Chondrocyte (in vitro differentiated cells): Measurements from ENCODE around the gene RER1. TPM values are rescaled to one million over a fixed set of nuclear protein-coding genes. Genes with fewer than 3 reads are reported as not detected.

Source experiments
- DNase-seq: peaks from one replicate; pipeline ENCODE4 v3.0.0; 2021; ENCODE audit warnings: mixed read lengths, low spot score
- H3K27ac Mint-ChIP-seq: one replicate; pipeline ENCODE4 v1.8.0; 2021; ENCODE audit warnings: mild to moderate bottlenecking, moderate library complexity, mixed read lengths; ENCODE audit not compliant: unreplicated experiment
- H3K27me3 Mint-ChIP-seq: 2 replicates; pipeline ENCODE4 v1.8.0; 2021; ENCODE audit warnings: low read depth, mixed read lengths
- H3K36me3 Mint-ChIP-seq: 2 replicates; pipeline ENCODE4 v1.8.0; 2021; ENCODE audit warnings: low read depth, mixed read lengths
- H3K4me1 Mint-ChIP-seq: 2 replicates; pipeline ENCODE4 v1.8.0; 2021; ENCODE audit warnings: low read depth, mild to moderate bottlenecking, mixed read lengths
- H3K4me3 Mint-ChIP-seq: one replicate; pipeline ENCODE4 v1.8.0; 2021; ENCODE audit warnings: mild to moderate bottlenecking, moderate library complexity, mixed read lengths; ENCODE audit not compliant: unreplicated experiment
- H3K9me3 Mint-ChIP-seq: 2 replicates; pipeline ENCODE4 v1.8.0; 2021; ENCODE audit warnings: low read depth, mixed read lengths
- CTCF ChIP-seq: fragments of 200-600 bp; sonication (generic); IDR thresholded peaks from 2 replicates; pipeline ENCODE4 v1.5.0; 2021; ENCODE audit warnings: antibody characterized with exemption, mild to moderate bottlenecking, moderate library complexity
- total RNA-seq: library from RNA; stranded (reverse); gene quantifications from 3 replicates; pipeline ENCODE4 v1.2.1, GENCODE V29; 2021

RER1 gene
- total RNA-seq, 1 donor from 2014 or later: 158 TPM

- H3K9me3 Mint-ChIP-seq: no peaks in the 10 kb centered on the region
- no peaks in the 10 kb centered on the region for H3K36me3 Mint-ChIP-seq
- H3K27ac Mint-ChIP-seq: no peak overlapping the region
- H3K4me3 Mint-ChIP-seq: no peak overlapping the region
- DNase-seq: no peak
- TF ChIP-seq CTCF: no peak
- H3K27me3 Mint-ChIP-seq: no peaks in the 10 kb centered on the region
- H3K4me1 Mint-ChIP-seq: peaks cover 8% of the 10 kb centered on the region
Measured at GRCh38 chr1:2344744-2345296, 46.8 kb upstream of the RER1 start.

- H3K27me3 Mint-ChIP-seq: no peaks in the 10 kb centered on the region
- H3K4me3 Mint-ChIP-seq: no peak overlapping the region
- H3K27ac Mint-ChIP-seq: no peak overlapping the region
- no peaks in the 10 kb centered on the region for H3K36me3 Mint-ChIP-seq
- TF ChIP-seq CTCF: no peak
- peak; percentile 89 for DNase-seq
- H3K4me1 Mint-ChIP-seq: peaks cover 8% of the 10 kb centered on the region
- H3K9me3 Mint-ChIP-seq: no peaks in the 10 kb centered on the region
Measured at GRCh38 chr1:2345297-2346075, 46.2 kb upstream of the RER1 start.

GRCh38 chr1:2346691-2347408 is 44.8 kb upstream of the RER1 start:
- H3K27me3 Mint-ChIP-seq: no peaks in the 10 kb centered on the region
- H3K27ac Mint-ChIP-seq: no peak overlapping the region
- DNase-seq: no peak
- H3K4me1 Mint-ChIP-seq: peaks cover 8% of the 10 kb centered on the region
- H3K4me3 Mint-ChIP-seq: no peak overlapping the region
- H3K9me3 Mint-ChIP-seq: no peaks in the 10 kb centered on the region
- TF ChIP-seq CTCF: no peak
- no peaks in the 10 kb centered on the region for H3K36me3 Mint-ChIP-seq

- peaks cover 8% of the 10 kb centered on the region for H3K4me1 Mint-ChIP-seq
- H3K27me3 Mint-ChIP-seq: no peaks in the 10 kb centered on the region
- H3K27ac Mint-ChIP-seq: no peak overlapping the region
- no peak for TF ChIP-seq CTCF
- H3K36me3 Mint-ChIP-seq: no peaks in the 10 kb centered on the region
- DNase-seq: no peak
- H3K4me3 Mint-ChIP-seq: no peak overlapping the region
- H3K9me3 Mint-ChIP-seq: no peaks in the 10 kb centered on the region
Measured at GRCh38 chr1:2347409-2347785, 44.2 kb upstream of the RER1 start.

GRCh38 chr1:2347896-2348295 is 43.7 kb upstream of the RER1 start:
- H3K27ac Mint-ChIP-seq: no peak overlapping the region
- no peak overlapping the region for H3K4me3 Mint-ChIP-seq
- no peaks in the 10 kb centered on the region for H3K9me3 Mint-ChIP-seq
- peaks cover 8% of the 10 kb centered on the region for H3K4me1 Mint-ChIP-seq
- no peaks in the 10 kb centered on the region for H3K27me3 Mint-ChIP-seq
- no peak for DNase-seq
- TF ChIP-seq CTCF: no peak
- H3K36me3 Mint-ChIP-seq: no peaks in the 10 kb centered on the region
